GM10847 (cell line): ENCODE data around the gene NUBP2.

Experiments
- POLR2A ChIP-seq: IDR thresholded peaks from 2 replicates; pipeline ENCODE4 v1.6.1; 2011; ENCODE audit not compliant: insufficient read length; ENCODE audit errors: extremely low read depth

NUBP2 gene

GRCh38 chr16:1785846-1786170 is 3.0 kb downstream of the NUBP2 start:
- TF ChIP-seq POLR2A, result no peak

- TF ChIP-seq POLR2A, result no peak
These were observed 3.7 kb downstream of the NUBP2 start for GRCh38 chr16:1786242-1787055.

- TF ChIP-seq POLR2A, result no peak
These were observed 4.2 kb downstream of the NUBP2 start for GRCh38 chr16:1787056-1787321.

GRCh38 chr16:1787322-1788094 is 4.7 kb downstream of the NUBP2 start:
- TF ChIP-seq POLR2A, result no peak

- TF ChIP-seq POLR2A, result no peak
These were observed 5.4 kb downstream of the NUBP2 start for GRCh38 chr16:1788095-1788707.

- TF ChIP-seq POLR2A, result no peak
These were observed 5.9 kb downstream of the NUBP2 start for GRCh38 chr16:1788708-1789100.

GRCh38 chr16:1789643-1790045 is 6.9 kb downstream of the NUBP2 start:
- TF ChIP-seq POLR2A, result no peak

GRCh38 chr16:1790261-1790610 is 7.5 kb downstream of the NUBP2 start:
- no peak for TF ChIP-seq POLR2A

- TF ChIP-seq POLR2A, result no peak
These were observed 8.0 kb downstream of the NUBP2 start for GRCh38 chr16:1790611-1791255.

GRCh38 chr16:1791256-1791942 is 8.6 kb downstream of the NUBP2 start:
- no peak for TF ChIP-seq POLR2A

GRCh38 chr16:1791943-1792812 is 9.4 kb downstream of the NUBP2 start:
- no peak for TF ChIP-seq POLR2A

- TF ChIP-seq POLR2A, result no peak
These were observed 10.2 kb downstream of the NUBP2 start for GRCh38 chr16:1792836-1793577.

GRCh38 chr16:1793578-1794220 is 10.9 kb downstream of the NUBP2 start, which contains the start of gene IGFALS:
Gene IGFALS, minus strand, starts transcription at chr16:1793705. Its CDS starts 53 bp downstream, at chr16:1793652.
- TF ChIP-seq POLR2A, result no peak
